Keratinocyte (primary cell): ENCODE results near the gene DENND5B. TPM values are rescaled to one million over a fixed set of nuclear protein-coding genes. Genes with fewer than 3 reads are reported as not detected.

Source experiments
- DNase-seq: peaks from one replicate; pipeline ENCODE4 v3.0.0-alpha.2; 2011; ENCODE audit warnings: low read depth, missing footprints, low spot score
- FAIRE-seq: peaks from 2 replicates; lab custom pipeline; 2011; peaks lifted over from hg19 to GRCh38; lab: Jason Lieb, UNC
- H2AFZ ChIP-seq: 2 replicates; pipeline ENCODE4 v1.6.0; 2012; ENCODE audit warnings: low read length, control low read depth, inconsistent platforms; ENCODE audit not compliant: control insufficient read depth
- H3K27ac ChIP-seq: 2 replicates; pipeline ENCODE4 v1.5.1; 2011; ENCODE audit warnings: low read length; ENCODE audit not compliant: control insufficient read depth, insufficient read depth
- H3K27me3 ChIP-seq: 3 replicates; pipeline ENCODE4 v1.6.0; 2011; ENCODE audit warnings: low read length; ENCODE audit not compliant: control insufficient read depth, insufficient read depth; ENCODE audit errors: extremely low read depth
- H3K36me3 ChIP-seq, 2 experiments: 2 replicates in 1 of 2; 3 replicates in 1 of 2; pipeline ENCODE4 v1.5.1; 2011; ENCODE audit warnings: low read length in 2 of 2, mild to moderate bottlenecking in 1 of 2; ENCODE audit not compliant: control insufficient read depth in 2 of 2, insufficient read depth in 2 of 2; ENCODE audit errors: extremely low read depth in 1 of 2
- H3K4me1 ChIP-seq: 3 replicates; pipeline ENCODE4 v1.5.1; 2011; ENCODE audit warnings: low read length; ENCODE audit not compliant: control insufficient read depth, insufficient read depth; ENCODE audit errors: extremely low read depth
- H3K4me2 ChIP-seq: 3 replicates; pipeline ENCODE4 v1.6.0; 2011; ENCODE audit warnings: low read depth, low read length; ENCODE audit not compliant: control insufficient read depth, insufficient read depth; ENCODE audit errors: extremely low read depth
- H3K4me3 ChIP-seq, 3 experiments: fragments of 200-600 bp in 1 of 3; sonication (generic) in 1 of 3; 2 replicates in 2 of 3; 3 replicates in 1 of 3; pipeline ENCODE4 v1.5.1; 2011 to 2016; ENCODE audit warnings: low read length in 3 of 3, mild to moderate bottlenecking in 3 of 3, control low read depth in 2 of 3, inconsistent platforms in 1 of 3, low read depth in 1 of 3, mixed read lengths in 1 of 3, mixed run types in 1 of 3, moderate library complexity in 1 of 3; ENCODE audit not compliant: control insufficient read depth in 2 of 3, insufficient read depth in 2 of 3; ENCODE audit errors: extremely low read depth in 1 of 3
- H3K79me2 ChIP-seq: 2 replicates; pipeline ENCODE4 v1.6.0; 2012; ENCODE audit warnings: low read length; ENCODE audit not compliant: control insufficient read depth, insufficient read depth
- H3K9ac ChIP-seq: 3 replicates; pipeline ENCODE4 v1.6.0; 2011; ENCODE audit warnings: low read length; ENCODE audit not compliant: control insufficient read depth, insufficient read depth; ENCODE audit errors: extremely low read depth
- H3K9me1 ChIP-seq: 3 replicates; pipeline ENCODE4 v1.6.0; 2011; ENCODE audit warnings: low read length; ENCODE audit not compliant: control insufficient read depth, insufficient read depth; ENCODE audit errors: extremely low read depth
- H3K9me3 ChIP-seq: 2 replicates; pipeline ENCODE4 v1.5.1; 2012; ENCODE audit warnings: low read depth, low read length; ENCODE audit not compliant: control insufficient read depth
- H4K20me1 ChIP-seq: 3 replicates; pipeline ENCODE4 v1.6.0; 2011; ENCODE audit warnings: low read length; ENCODE audit not compliant: control insufficient read depth, insufficient read depth; ENCODE audit errors: extremely low read depth
- EZH2 ChIP-seq: IDR thresholded peaks from one replicate; pipeline ENCODE4 v1.6.1; 2012; ENCODE audit warnings: inconsistent platforms, mild to moderate bottlenecking, low read length, moderate library complexity
- dilution Hi-C: fragments of 300-500 bp; cut with MboI; formaldehyde crosslinking; loops from one replicate; pipeline ENCODE4 v1.7.0; 2020; ENCODE audit warnings: low sequenced_read_pairs; ENCODE audit not compliant: extremely low pct_ligation_motif_present
- polyA plus RNA-seq, 5 experiments: library from polyadenylated mRNA; depleted of rRNA in 3 of 5; stranded (reverse) in 3 of 5; stranded (forward) in 1 of 5; unstranded in 1 of 5; fragments of >200 nt; gene quantifications; 1 replicate in 1 of 5; 2 replicates in 3 of 5; 3 replicates in 1 of 5; pipeline versions ENCODE4 v1.2.1 to v1.2.3, GENCODE V29; 2011 to 2012; ENCODE audit warnings: missing spikeins in 2 of 5, low read depth in 1 of 5, low replicate concordance in 1 of 5
- TF ChIP-seq, protein P1 (sequence below), 3 experiments: IDR thresholded peaks in 1 of 3; conservative IDR thresholded peaks in 1 of 3; optimal IDR thresholded peaks in 1 of 3; 2 replicates in 2 of 3; 3 replicates in 1 of 3; pipeline versions ENCODE3 to v1.5.1; 2011; ENCODE audit warnings: low read length in 3 of 3, mild to moderate bottlenecking in 3 of 3, moderate library complexity in 2 of 3, control low read depth in 1 of 3, inconsistent platforms in 1 of 3; ENCODE audit not compliant: insufficient read depth in 2 of 3; ENCODE audit errors: extremely low read depth in 1 of 3

The DENND5B gene
- polyA plus RNA-seq, 1 donor (not counting 4 experiments of a cell fraction or from before 2014, with no cell fraction given) = 4.7 TPM

DNA sequence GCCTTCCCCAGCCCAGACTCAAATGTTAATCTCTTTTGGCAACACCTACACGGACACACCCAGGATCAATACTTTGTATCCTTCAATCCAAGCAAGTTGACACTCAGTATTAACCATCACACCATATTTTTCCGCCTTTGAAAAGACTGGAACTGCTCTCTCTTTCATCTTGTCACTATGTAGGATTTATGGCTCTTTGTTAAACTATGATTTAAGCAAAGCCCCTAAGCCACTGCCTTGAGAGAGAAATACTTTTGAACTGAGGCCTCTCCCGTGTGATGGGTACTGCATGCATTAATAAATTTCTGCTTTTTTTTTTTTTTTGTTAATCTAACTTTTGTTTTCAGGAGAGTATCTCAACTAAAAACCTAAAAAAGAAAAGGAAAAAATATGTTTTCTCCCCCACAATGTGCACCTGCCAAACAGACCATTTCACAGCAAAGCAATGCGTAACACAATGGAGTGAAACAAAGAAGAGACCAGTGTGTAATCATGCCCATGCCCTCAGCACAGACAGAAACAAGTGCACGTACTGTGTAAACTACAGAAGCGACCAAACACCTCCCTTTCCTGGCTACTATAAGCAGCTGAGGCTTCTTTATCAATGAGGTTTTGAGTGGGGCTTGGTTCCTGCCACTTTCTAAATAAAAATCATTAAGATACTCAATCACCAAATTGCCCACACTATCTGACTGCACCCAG lies 40.2 kb upstream of the DENND5B start:
- Histone ChIP-seq H3K36me3 (no peaks in the 10 kb centered on the region), H3K79me2 (no peaks in the 10 kb centered on the region), H3K9me3 (no peaks in the 10 kb centered on the region), H2AFZ (no peak overlapping the region), H3K9me1 (no peaks in the 10 kb centered on the region), H3K4me3 (no peak overlapping the region), H4K20me1 (no peaks in the 10 kb centered on the region), H3K4me1 (no peaks in the 10 kb centered on the region), H3K9ac (no peak overlapping the region), H3K27me3 (no peaks in the 10 kb centered on the region), H3K4me2 (no peak overlapping the region), H3K27ac (no peak overlapping the region)
- no peak for FAIRE-seq
- no peak for DNase-seq
- TF ChIP-seq EZH2 = no peak
- TF ChIP-seq, protein P1, sequence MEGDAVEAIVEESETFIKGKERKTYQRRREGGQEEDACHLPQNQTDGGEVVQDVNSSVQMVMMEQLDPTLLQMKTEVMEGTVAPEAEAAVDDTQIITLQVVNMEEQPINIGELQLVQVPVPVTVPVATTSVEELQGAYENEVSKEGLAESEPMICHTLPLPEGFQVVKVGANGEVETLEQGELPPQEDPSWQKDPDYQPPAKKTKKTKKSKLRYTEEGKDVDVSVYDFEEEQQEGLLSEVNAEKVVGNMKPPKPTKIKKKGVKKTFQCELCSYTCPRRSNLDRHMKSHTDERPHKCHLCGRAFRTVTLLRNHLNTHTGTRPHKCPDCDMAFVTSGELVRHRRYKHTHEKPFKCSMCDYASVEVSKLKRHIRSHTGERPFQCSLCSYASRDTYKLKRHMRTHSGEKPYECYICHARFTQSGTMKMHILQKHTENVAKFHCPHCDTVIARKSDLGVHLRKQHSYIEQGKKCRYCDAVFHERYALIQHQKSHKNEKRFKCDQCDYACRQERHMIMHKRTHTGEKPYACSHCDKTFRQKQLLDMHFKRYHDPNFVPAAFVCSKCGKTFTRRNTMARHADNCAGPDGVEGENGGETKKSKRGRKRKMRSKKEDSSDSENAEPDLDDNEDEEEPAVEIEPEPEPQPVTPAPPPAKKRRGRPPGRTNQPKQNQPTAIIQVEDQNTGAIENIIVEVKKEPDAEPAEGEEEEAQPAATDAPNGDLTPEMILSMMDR (optimal IDR thresholded peaks at IDR 0.05 in 1 of 3, IDR thresholded peaks at IDR 0.05 in 1 of 3, conservative IDR thresholded peaks at IDR 0.05 in 1 of 3; ENCODE audit: extremely low read depth in 1 of 3, insufficient read depth in 2 of 3, low read length in 3 of 3) = no peak
- dilution Hi-C loops = no loop called here

DNA sequence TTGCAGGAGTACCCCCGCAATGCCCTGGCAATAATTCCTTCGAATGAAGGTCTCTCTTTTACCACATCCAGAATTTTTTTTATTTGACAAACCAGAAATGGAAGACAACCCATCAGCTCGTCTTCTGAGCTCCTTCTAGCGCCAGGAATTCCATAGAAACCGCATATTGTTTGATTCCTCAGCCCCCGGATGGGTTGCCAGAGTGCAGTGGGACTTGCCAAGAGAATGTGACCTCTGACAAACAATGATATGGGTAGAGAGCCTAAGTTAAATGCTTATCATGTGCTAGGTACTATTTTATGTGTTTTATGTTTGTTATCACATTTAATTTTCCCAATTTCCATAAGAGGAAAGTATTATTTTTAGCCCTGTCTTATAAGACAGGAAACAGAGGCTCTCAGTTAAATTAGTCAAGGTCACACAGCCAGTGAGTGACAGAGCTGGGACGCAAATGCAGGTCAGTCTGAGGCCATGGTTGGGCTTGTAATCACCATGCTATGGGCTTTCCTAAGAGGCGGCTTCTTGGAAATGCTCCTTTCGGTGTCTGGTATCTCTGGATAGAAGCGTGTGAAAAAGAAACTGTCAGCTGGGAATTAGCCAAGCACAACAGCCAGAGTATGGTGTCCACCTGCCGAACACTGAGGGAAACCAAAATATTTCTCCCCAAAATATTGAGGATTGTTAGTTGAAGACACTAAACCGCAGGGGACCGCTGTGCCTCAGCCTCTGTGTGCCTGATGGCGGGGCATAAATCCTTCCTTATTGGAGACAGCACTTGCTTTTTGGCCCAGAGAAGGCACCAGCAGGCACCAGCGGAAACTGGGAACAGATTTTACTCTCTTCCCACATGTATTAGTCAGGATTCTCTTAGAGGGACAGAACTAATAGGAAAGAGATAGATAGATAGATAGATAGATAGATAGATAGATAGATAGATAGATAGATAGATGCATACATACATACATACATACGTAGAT lies 39.1 kb upstream of the DENND5B start:
- no peak for FAIRE-seq
- Histone ChIP-seq H3K9me3 (no peaks in the 10 kb centered on the region), H3K36me3 (no peaks in the 10 kb centered on the region), H3K79me2 (no peaks in the 10 kb centered on the region), H3K9me1 (no peaks in the 10 kb centered on the region), H3K4me3 (no peak overlapping the region), H3K27ac (no peak overlapping the region), H3K4me2 (no peak overlapping the region), H4K20me1 (no peaks in the 10 kb centered on the region), H3K9ac (no peak overlapping the region), H3K27me3 (no peaks in the 10 kb centered on the region), H3K4me1 (no peaks in the 10 kb centered on the region), H2AFZ (no peak overlapping the region)
- no peak for DNase-seq
- TF ChIP-seq, protein P1 (optimal IDR thresholded peaks at IDR 0.05 in 1 of 3, IDR thresholded peaks at IDR 0.05 in 1 of 3, conservative IDR thresholded peaks at IDR 0.05 in 1 of 3; ENCODE audit: extremely low read depth in 1 of 3, insufficient read depth in 2 of 3, low read length in 3 of 3) = no peak
- no peak for TF ChIP-seq EZH2
- dilution Hi-C loops = no loop called here
